ENCODE data around the gene FAM193A.
"Not testable (repeated sequence)": the region's sequence is repeated elsewhere in the genome, so short reads cannot be mapped to it uniquely, and the experiment has no call there.

The FAM193A gene

DNA sequence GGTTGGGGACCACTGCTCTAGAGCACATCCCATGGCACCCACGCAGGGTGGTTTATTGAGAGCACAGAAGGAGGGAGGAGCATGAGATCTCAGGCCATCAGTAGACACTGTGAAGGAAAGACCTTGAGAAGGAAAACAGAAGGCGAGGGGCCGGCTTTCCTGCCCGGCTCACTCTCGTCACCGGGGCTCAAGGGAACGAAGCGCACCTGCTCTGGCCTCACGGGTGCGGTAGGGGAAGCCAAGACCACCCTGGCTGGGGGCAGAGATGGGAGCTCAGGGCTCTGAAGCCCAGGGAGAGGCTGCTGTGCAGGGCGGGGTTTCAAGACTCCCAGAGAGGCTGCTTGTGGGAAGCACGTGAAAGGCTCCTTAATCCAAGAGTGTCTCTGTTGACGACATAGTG lies 113.8 kb downstream of the FAM193A start:
- DNase-seq (ENCODE audit: low read depth in 3 of 3) = no peak

DNA sequence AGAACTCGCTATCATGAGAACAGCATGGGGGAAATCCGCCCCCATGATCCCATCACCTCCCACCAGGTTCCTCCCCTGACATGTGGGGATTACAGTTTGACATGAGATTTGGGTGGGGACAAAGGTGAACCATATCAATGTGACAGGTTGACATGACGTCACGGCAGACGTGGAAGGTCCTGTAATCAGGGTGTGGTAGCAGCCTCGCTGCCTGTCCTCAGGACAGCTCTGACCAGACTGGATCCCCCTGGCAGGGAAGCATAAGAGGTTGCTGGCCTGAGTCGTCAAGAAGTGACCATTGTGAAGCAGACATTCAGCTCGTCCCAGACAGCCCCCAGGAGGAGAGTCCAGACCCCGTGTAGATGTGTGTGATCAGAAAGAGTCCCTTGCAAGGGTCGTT lies 115.1 kb downstream of the FAM193A start:
- no peak for DNase-seq (ENCODE audit: low read depth in 3 of 3)

DNA sequence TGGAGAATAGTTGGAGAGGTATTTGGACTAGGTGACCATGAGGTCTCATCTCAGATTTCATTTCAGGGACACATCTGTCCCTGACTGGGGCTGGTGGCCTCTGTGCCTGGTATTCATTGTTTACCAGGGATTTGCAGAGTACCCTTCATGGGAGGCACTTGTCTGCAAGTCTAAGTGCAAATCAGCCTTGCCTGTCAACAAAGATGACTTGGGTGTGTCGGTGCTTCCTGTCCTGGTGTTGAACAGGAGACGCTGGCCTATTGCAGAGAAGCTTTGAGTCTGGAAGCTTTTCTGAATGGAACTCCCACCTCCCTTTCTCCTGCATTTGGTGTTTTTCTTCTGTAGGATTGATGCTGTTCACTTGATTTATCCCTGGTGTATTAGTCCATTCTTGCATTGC lies 115.6 kb downstream of the FAM193A start:
- no peak for DNase-seq (ENCODE audit: low read depth in 3 of 3)

DNA sequence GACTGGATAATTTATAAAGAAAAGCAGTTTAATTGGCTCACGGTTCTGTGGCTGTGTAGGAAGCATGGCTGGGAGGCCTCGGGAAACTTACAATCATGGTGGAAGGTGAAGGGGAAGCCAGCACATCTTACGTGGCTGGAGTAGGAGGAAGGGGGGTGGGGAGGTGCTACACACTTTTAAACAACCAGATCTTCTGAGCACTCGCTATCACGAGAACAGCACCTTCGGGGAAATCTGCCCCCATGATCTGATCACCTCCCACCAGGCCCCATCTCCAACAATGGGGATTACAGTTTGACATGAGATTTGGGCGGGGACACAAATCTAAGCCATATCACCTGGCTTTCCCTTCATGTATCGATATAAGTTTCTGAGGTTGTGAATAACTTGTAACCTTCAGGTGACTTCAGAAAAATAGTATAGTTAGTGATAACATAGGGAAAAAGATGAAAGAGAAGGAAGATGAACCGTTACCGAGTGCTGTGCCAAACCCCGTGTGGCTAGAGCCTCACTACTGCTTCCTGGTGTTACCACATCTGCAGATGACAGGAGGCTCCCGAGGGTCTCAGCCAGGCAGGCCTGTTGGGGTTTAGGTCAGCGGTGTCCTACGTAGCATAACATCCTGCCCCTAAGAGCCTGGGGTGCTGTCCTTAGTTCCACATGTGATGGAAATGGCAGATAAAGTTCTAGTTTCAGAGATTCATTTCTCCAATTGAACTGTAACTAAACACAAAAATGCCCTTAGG lies 116.1 kb downstream of the FAM193A start:
- DNase-seq (ENCODE audit: low read depth in 3 of 3) = no peak

DNA sequence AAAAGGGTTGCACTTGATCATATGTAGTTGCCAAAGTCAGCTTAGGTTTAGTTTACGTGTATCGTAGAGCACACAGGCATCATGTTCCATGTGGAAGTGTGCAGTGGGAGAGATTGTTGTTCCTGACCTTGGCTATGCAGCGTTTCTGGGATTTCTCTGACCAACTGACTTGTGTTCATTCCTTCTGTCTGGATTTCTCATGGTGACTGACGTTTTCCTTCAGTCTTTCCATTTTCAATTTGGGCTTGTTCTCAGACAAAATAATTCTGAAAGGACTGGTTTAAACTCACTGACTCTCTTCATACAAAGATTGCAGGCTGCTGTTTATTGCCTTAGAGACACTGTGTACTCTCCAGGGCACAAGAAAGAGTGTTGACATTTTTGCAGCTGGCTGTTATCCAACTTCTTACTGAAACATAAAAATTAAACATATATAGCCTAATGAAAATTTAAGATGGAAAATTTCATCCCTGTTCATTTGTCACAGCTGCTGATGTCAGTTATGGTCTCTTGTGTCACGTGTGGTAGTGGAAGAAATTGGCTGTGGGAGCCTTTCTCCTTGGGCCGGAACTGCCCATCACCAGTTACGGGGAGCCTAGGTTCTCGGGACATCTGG lies 124.3 kb downstream of the FAM193A start:
- DNase-seq (ENCODE audit: low read depth in 3 of 3) = no peak

DNA sequence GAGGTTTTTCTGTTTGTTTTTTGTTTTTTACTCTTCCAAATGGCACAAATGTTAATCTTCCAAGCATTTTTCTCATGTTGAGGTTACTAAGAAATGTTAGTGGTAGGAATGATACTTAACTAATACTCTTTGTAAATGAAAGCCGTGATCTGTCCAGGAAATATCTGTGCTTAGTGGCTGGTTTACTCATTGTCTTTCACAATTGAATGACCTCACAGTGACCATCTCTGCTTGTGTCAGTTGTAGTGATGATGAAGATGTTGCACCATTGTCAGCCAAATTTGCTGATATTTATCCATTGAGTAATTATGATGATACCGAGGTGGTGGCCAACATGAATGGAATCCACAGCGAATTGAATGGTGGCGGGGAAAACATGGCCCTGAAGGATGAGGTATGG lies 126.2 kb downstream of the FAM193A start:
- no peak for DNase-seq (ENCODE audit: low read depth in 3 of 3)

DNA sequence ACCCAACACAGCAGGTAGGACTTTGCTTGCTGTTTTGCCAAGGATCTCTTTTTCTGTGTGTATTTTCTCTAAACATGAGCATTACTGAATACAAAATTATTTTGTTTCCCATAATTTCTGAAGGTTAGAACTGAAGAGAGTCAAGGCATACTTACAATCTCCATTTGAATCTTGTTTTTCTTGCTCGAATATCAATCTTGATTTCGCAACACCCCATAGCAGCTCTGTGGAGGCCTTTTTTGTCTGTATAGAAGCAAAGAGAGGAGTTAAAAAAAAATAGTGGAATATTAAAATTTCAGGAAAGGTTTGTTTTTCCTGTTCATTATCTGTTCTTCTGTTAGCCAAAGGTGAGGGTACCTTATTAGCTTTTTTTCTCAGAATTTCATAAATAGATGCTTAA lies 126.8 kb downstream of the FAM193A start:
- no peak for DNase-seq (ENCODE audit: low read depth in 3 of 3)

DNA sequence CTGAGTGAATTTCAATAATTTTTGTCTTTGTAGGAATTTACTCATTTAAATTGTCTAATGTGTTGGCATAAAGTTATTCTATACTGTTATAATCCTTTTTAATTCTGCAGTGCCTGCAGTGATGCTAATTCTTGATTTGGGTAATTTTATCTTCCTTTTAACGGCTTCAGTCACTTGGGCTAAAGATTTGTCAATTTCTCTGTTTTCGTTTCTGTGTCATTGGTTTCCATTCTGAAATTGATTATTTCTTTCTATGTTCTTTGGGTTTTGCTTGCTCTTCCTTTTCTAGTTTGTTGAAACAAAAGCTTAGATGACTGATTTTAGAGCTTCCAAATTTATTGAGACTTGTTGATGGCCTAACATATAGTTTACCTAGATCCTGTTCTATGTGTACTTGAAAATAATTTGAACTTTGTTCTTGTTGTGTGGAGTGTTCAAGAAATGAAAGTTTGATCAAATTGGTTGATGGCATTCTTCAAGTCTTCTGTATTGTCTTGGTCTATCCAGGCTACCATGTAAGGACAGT lies 130.3 kb downstream of the FAM193A start:
- no peak for DNase-seq (ENCODE audit: low read depth in 3 of 3)

DNA sequence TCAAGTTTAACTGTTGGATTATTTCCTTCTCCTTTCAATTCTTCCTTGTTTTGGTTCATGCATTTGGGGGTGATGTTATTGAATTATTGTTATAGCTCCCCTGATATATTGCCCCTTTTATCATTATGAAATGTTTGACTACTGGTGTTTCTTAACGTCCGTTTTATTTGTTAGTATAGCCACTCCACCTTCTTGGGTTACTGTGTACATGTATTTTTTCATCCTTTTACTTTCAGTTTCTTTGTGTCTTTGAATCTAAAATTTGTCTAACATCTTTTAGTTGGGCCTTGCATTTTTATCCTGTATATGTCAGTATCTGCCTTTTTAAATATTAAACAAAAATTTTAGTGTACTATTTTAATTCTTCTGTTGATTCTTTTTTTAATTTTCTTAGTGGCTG lies 131.0 kb downstream of the FAM193A start:
- no peak for DNase-seq (ENCODE audit: low read depth in 3 of 3)

DNA sequence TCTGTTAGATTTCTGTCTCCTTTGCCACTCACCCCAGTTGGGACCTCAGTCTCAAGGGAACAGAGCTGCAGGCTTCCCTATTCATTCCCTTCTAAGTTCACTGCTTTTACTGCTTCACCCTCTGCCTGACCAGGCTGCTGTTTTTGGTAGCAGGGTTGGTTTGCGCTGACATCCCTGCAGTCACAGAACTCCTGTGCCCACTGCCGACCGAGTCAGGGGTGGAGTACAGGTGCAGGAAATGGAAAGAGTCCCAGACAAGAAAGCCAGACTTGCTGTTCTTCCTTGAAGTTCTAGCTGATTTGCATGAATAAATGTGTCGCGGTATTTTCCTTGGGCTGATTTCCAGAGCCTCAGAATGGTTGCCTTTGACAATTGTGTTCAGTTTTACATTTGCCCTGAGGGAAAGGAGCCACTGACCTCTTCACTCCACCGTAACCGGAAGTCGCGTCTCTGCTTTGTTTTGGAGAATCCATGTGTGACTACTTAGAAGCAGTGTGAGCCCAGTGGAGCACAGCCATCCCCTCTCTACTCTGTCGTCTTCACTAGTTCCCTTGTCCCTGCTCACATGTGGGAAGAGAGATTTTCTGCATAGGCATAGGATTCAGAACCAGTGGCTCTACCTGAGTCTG lies 134.9 kb downstream of the FAM193A start:
- no peak for DNase-seq (ENCODE audit: low read depth in 3 of 3)

DNA sequence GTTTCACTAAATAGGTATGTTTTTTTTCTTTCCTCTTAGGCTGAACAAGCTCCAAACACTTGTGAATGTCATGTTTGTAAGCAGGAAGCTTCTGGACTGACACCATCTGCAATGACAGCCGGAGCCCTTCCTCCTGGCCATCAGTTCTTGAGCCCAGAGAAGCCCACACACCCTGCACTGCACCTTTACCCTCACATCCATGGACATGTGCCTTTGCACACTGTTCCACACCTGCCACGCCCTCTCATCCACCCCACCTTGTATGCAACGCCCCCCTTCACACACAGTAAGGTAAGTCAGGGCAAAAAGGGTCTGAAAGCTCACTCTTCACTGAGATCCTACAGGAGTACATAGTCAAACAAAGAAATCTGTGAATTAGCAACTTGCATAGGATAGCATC lies 135.6 kb downstream of the FAM193A start:
- no peak for DNase-seq (ENCODE audit: low read depth in 3 of 3)

DNA sequence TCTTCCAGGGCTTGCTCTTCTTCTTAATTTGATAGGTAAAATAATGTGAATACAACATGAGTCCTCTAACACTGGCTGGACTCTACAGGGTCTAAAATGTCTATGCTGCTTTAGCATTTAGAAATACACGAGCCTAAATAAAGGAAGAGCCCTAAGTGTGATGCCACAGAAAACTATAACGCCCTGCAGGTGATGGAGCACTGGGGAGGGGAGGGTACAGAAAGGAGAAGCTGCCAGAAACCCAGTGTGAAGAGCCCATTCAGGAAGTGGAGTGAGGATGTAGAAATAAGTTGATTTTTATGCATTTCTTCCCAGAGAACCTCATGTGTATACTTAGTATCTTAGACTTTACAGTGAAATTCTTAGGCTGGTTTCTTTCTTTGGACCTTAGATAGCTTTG lies 136.3 kb downstream of the FAM193A start:
- no peak for DNase-seq (ENCODE audit: low read depth in 3 of 3)

DNA sequence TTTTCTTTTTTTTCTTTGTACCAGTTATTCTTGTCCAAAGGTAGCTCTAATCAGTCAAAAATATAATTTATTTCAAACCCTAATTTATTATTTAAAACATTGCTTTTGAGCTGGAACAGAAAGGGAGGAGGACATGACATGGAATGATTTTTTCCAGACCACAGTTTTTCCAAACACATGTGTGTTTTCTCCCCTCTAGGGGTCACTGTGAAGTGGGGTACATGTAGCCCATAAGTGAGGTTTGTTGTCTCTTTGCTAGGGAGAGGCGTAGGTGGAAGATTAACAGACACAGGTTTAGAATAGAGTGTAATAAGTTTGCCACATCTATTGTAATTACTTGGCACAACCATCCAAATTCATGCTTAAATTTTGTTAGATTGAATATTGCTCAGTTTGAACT lies 136.7 kb downstream of the FAM193A start:
- DNase-seq (ENCODE audit: low read depth in 3 of 3) = no peak

DNA sequence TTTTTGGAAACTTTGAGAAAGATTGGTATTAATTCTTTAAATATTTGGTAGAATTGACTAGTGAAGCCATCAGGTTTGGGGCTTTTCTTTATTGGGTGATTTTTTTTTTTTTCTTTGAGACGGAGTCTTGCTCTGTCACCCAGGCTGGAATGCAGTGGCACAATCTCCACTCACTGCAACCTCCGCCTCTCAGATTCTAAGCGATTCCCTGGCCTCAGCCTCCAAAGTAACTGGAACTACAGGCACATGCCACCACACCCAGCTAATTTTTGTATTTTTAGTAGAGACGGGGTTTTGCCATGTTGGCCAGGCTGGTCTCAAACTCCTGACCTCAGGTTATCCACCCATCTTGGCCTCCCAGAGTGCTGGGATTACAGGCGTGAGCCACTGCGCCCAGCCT lies 143.3 kb downstream of the FAM193A start:
- not testable (repeated sequence) for DNase-seq (ENCODE audit: low read depth in 3 of 3)

DNA sequence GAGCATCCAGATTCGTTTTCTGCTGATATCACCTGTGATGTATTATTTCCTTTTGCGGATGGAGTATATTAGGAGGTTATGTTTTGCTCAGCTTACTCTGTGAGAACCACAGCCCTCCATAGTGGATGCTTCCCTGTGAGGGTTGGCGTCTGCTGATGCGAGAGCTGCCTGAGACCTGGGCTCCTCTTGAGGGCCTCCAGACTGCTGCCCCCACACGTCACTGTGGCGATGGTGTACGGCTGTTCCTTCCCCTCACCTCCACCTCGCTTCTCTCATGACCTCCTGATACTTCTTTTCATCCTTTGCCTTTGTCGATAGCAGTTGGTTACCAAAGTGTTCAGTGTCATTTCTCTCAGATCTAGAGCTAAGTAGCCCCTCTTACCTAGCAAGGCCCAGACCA lies 148.0 kb downstream of the FAM193A start:
- no peak for DNase-seq (ENCODE audit: low read depth in 3 of 3)

DNA sequence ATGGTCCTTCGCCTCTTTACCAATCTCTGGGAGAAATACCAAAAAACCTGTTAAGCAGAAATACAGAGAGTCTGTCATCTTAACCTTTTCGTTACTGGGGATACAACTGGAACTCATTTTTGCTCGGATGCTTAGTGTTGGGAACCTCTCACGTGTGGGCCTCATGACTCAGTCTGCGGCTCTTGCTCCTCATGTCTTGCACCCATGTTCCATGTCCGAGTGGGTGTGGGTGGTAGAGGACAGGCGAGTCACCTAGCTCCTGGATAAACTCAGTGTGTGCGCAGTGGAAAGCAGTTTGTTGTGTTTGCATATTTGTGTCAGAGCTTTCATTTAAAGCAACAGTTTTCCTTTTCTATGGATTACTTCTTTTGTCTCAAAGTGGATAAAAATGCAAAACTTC lies 149.1 kb downstream of the FAM193A start:
- DNase-seq (ENCODE audit: low read depth in 3 of 3) = no peak

DNA sequence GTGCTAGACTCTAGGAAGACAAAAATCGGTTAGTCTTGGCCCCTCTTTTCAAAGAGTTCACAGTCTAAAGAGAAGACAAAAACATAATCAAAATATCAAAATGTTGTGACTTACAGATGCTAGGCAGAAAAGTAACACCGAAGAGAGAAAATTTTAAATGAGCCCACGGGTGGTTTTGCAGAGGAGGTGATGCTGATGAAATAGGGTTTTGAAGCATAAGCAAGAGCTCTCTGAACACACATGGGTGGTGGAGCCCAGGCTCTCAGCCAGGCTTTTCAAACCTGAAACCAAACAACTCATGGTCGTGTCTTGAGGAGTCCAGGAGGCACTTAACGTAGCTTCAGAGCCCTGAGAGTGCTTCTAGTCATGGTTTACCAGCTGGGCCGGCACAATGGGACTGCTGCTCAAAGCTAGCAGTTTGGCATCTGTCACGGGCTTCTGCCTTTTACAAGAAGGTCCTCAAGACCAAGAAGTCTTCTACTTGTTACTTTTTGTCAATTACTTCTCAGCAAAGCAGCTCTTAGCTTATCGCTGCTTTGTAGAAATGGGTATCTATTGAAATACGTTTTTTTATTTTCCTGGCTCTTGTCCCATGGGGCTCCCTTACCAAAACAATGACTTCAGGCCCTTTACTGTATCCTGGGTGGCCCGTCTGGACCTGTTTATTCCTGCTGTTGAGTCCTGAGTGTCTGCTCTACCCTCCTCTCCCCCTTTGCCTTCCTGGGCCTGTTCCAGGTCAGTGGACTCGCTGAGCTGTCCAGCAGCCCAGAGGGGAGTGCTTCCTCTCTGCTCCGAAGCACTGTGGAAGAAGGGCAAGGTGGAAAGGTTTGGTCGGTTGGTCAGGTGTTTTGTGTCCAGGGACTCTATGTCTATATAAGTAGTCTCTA lies 150.2 kb downstream of the FAM193A start:
- no peak for DNase-seq (ENCODE audit: low read depth in 3 of 3)

DNA sequence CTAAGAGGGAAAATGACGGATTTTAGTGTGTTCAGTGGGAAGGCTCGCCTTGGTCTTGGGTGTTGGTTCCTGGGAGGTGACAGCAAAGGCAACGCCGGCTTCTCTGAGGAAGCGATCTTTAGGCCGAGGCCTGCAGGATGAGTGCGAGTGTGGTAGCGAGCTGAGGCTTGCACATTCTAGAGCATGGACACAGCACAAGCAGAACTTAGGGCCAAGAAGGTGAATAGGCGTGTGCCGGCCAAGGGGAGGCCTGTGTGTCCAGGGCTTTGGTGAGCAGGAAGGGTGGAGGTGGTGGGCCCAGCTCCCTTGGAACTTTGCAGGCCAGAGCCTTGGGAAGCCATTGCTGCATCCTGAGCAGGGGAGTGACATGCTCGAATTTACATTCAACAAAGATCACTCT lies 151.8 kb downstream of the FAM193A start:
- DNase-seq (ENCODE audit: low read depth in 3 of 3) = no peak

DNA sequence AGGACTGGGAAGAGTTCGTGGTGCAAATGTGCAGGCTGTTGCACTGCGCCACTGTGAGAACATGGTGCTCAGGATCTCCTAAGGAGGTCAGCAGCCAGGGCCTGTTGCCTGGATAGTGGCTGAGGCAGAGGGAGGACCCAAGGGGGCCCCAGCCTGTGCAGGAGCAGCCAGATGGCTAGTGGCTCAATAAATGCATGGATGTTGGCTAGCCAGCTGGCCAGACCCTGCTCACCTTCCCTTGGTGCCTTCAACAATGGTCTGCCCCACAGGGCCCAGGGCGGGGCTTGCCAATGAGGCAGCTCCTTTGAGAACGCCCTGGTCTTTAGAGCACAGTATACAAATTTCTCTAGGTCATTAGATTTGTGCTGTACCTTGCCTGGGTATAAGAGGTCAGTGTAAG lies 152.2 kb downstream of the FAM193A start:
- no peak for DNase-seq (ENCODE audit: low read depth in 3 of 3)

DNA sequence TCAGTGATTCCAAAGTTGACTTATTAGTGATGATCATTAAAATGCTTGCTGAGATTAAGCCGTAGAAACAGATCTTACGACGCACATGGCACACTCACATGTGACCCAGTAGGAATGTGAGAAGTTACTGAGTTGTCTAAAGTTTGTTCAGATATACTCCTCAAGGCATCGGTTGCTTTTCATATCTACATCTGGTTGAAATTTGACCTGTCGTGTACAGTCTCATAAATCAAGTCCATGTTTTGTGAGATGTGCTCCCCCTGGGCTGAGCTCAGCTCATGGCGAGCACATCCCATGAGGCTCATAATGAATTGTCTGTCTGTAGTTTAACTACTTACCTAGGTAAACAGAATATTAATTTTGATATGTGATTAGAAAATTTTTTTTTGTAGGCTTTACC lies 152.7 kb downstream of the FAM193A start:
- DNase-seq (ENCODE audit: low read depth in 3 of 3) = no peak

DNA sequence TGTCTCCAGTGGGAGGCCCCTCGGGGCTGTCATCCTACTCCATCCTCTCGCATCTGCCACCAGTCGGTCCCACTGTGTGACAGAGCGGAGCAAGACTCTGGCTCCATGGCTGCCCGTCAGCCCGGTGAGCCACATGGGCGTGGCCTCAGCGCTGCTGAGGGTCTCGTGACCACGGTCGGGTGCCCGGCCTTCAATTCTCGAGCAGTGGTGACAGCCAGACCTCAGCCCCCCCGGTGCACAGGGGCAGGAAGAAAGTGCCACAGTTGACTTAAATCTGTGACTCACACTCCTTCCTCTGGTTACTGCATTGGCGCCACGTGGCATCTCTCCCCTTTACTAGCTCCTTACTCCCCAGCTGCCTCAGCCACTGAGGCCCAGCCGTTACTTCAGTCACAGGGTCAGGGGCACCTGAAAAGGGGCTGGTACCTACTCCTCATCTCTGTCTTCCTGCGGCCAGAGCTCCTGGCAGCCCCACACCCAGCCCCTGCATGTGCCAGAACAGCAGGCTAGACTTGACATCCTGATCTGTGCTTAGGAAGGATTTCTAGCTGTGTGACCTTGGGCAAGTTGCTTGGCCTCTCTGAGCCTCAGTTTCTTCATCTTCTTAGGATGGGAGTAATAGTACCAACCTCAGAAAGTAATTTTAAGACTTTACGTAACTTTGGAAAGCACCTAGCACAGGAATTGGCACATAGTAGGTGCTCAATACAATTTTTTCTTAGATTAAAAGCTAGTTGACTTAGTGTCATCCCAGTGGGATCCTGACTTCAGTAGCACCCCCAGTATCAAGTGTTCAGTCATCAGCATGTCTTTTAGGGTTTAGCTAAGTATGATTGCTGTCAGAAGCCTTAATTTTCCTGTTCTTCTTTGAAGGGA lies 153.6 kb downstream of the FAM193A start:
- DNase-seq (ENCODE audit: low read depth in 3 of 3) = no peak

All from stimulated activated CD4-positive, alpha-beta T cell treated with anti-CD3 and anti-CD28 coated beads, TNF-alpha, amount 100 ng/mL, for 48 hours (primary cell).